ENCODE results near the gene DRICH1.

The DRICH1 gene

GRCh38 chr22:23613193-23613972, 18.7 kb downstream of the DRICH1 start:
- peak; percentile 27 for DNase-seq (ENCODE audit: low read depth)
- TF ChIP-seq CTCF (conservative IDR thresholded peaks at IDR 0.05; ENCODE audit: low read depth, low read length) = no peak
- no peak overlapping the region for H3K4me3 ChIP-seq (ENCODE audit: low read depth, low read length)

- no peak for TF ChIP-seq CTCF (conservative IDR thresholded peaks at IDR 0.05; ENCODE audit: low read depth, low read length)
- no peak for DNase-seq (ENCODE audit: low read depth)
- no peak overlapping the region for H3K4me3 ChIP-seq (ENCODE audit: low read depth, low read length)
Measured at GRCh38 chr22:23609983-23610781, 21.9 kb downstream of the DRICH1 start.

GRCh38 chr22:23608583-23608982, 23.5 kb downstream of the DRICH1 start:
- TF ChIP-seq CTCF (conservative IDR thresholded peaks at IDR 0.05; ENCODE audit: low read depth, low read length) = no peak
- peak; percentile 28 for DNase-seq (ENCODE audit: low read depth)

GRCh38 chr22:23606204-23607131, 25.7 kb downstream of the DRICH1 start:
- no peak for DNase-seq (ENCODE audit: low read depth)
- no peak for TF ChIP-seq CTCF (conservative IDR thresholded peaks at IDR 0.05; ENCODE audit: low read depth, low read length)
- H3K4me3 ChIP-seq (ENCODE audit: low read depth, low read length) = no peak overlapping the region

More at GRCh38 chr22:23608583-23608982, 23.5 kb downstream of the DRICH1 start:
- H3K4me3 ChIP-seq (ENCODE audit: low read depth, low read length) = no peak overlapping the region

- no peak for DNase-seq (ENCODE audit: low read depth)
- H3K4me3 ChIP-seq (ENCODE audit: low read depth, low read length) = no peak overlapping the region
- TF ChIP-seq CTCF (conservative IDR thresholded peaks at IDR 0.05; ENCODE audit: low read depth, low read length) = no peak
Measured at GRCh38 chr22:23604939-23605712, 27.0 kb downstream of the DRICH1 start.

GRCh38 chr22:23603266-23603665, 28.9 kb downstream of the DRICH1 start:
- no peak for TF ChIP-seq CTCF (conservative IDR thresholded peaks at IDR 0.05; ENCODE audit: low read depth, low read length)
- no peak overlapping the region for H3K4me3 ChIP-seq (ENCODE audit: low read depth, low read length)
- DNase-seq (ENCODE audit: low read depth) = no peak
